A172 (cell line): ENCODE measurements around the gene PRXL2C. TPM values are rescaled to one million over a fixed set of nuclear protein-coding genes. Genes with fewer than 3 reads are reported as not detected.

ENCODE experiments used
- DNase-seq: peaks from one replicate; pipeline ENCODE4 v3.0.0-alpha.2; 2015; ENCODE audit warnings: low spot score
- total RNA-seq: library from RNA; depleted of rRNA; stranded (reverse); fragments of >200 nt; shearing (Covaris generic); gene quantifications from 2 replicates; pipeline ENCODE4 v1.2.3, GENCODE V29; 2014; rRNA removed

The PRXL2C gene
- total RNA-seq, 1 experiment from 2014 or later: 37.4 TPM

DNA sequence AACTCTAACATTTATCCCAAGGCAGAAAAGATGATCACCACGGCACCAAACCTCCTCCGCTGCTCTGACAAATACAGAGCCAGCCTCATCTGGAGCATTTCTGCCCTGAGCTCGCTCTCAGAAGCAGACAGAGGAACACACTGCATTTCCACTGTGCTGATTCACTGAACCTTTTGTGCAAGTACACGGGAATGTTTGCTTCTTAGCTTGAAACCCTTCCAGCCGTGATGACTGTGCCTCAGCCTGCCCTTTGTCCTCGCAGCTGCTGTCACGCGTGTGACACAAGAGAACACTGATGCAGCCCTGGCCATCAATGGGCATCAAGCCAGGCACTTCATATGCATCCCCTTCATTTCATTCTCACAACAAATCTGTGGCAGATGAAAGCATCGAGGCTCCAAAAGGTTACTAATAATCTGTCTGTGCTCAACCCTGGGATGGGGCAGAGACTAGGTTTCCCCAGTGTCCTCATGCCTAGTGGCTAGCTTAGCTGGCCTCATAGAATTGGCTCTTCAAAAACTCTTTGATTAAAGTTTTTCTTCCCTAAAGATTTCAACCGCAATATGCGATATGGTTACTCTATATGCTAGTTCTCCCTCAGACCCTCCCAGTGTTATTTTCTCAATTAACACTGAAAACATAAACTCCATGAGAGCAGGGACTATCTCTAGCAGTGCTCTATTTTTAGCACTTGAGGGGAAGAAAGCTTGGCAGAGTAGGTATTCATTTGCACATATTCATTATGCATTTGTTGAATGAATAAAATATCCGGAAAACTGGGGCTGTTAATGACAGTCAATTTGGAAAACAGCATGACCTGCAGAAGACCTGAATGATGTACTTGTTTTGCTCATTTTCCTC lies 42.8 kb downstream of the PRXL2C start:
- peak; percentile 80 for DNase-seq

DNA sequence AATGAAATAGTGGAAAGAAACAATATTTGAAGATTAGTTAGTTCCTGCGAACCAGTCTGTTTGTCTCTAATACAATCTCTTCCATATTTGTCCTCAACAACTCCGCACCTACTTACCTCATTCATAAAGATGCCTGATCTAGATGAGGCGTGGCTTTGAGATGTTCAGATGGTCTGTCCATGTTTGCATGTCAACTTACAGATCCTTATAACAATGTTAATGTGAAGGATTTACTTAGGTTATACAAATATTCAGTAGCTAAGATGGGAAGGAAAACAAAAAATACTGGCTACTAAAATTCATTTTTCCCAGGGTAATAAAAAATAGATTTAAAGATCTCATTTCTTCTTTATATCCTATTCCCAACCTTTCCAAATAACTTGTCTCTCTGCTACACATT lies 43.8 kb downstream of the PRXL2C start:
- no peak for DNase-seq

DNA sequence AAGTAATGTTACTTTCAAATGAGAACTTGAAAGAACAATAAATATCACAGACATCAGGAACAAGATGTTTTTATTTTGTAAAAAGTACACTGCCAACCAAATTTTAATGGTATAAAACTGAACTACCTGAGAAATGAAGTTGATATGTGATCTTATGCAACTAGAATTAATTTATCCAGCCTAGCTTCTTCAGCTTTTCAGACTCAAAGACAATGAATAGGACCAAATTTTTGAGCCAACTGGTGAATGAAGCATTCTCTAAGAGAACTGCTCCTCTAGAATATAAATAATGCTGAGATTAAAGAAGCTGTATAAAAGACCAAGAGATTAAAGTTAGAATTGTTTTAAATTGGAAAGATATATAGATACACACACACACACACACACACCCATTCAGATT lies 45.4 kb downstream of the PRXL2C start:
- no peak for DNase-seq

DNA sequence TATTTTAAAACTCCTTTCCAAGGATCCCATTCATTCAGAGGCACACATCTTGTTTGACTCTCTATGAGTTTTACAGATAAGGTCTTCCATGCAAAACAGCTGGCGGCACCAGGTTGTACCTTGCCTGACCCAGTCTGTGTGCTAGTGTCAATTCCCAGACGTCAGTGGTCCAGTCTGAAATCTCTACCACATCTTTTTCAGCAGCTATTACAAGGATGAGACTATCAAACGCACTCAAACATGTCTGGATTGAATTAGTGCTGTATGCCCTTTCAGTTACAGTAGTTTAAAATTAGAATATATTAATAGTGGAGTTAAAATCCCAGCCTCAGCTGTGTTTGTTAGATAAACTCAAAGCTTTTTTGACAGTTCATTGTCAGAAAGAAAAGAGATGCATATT lies 47.1 kb downstream of the PRXL2C start:
- DNase-seq: no peak

GRCh38 chr9:96605328-96605727 lies 49.8 kb downstream of the PRXL2C start:
- peak; percentile 46 for DNase-seq

DNA sequence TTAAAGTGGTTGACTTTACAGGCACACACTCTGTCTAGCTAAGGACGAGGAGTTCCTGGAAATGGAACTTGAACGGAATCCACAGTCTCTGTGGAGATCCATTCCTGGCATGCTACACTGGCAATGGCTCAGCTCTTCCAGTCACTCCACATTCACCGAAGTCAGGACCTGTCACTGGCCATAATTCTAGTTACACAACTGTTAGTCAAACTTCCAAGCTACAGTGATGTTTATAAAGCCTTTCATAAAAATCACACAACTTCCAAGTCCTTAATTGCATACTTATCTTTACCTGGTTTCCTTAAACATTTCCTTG lies 51.2 kb downstream of the PRXL2C start:
- DNase-seq: no peak

DNA sequence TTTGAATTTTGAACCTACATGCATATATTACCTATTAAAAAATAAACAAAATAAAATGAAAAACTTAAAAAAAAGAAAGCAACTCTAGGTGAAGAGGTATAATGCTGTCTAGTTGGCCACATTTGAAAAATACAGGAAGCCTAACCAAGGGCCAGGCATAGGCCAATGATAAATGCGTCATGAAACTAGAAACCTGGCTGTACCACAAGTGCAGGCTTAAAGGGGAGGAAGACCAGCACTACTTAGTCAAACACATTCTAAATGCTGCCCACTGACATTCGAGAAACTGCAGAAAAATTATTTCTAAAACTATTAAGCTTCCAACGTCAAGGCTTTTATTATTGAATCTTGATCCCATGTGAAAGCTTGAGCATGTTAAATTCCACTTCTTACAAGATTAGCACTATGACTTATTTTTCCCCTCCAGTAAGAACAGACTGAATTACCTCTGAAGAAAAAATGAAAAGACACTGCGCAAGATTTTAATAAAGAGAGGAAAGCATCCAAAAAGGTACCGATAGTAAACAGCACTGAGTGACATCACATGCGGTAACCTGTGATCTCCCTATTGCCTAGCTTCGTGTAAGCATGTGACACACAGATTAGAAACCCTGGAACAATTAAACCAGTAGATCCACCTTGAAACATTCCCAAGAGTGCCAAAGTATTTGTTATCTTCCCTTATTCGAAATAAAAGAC lies 51.7 kb downstream of the PRXL2C start:
- DNase-seq: no peak

- no peak for DNase-seq
Observed at GRCh38 chr9:96599298-96599697, 55.8 kb downstream of the PRXL2C start.

DNA sequence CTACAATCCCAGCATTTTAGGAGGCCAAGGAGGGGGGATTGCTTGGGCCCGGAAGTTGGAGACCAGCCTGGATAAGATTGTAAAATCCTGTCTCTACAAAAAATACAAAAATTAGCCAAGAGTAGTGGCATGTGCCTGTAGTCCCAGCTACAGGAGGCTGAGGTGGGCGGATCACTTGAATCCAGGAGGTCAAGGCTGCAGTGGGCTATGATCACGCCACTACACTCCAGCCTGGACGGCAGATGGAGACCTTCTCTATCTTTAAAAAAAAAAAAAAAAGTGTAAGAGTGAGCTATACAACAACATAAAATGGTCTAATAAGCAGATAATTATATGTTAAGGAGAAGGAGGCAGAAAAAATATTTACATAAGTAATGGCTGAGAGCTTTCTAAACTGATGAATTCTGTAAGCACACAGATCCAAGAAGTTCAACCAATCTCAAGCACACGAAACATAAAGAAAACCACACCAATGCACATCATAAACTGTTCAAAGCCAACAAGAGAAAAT lies 58.5 kb downstream of the PRXL2C start:
- no peak for DNase-seq

Other genes starting within 250 kb of the PRXL2C start
- 33.7 and 37.6 TPM in 2 replicates for gene ZNF367, start 236.9 kb downstream of the PRXL2C start, total RNA-seq
- gene HABP4, start 205.1 kb downstream of the PRXL2C start, total RNA-seq: 41.0 and 51.5 TPM in 2 replicates
- 24.0 and 27.1 TPM in 2 replicates for gene CDC14B, start 35.5 kb downstream of the PRXL2C start, total RNA-seq
- gene ZNF510, start 122.8 kb upstream of the PRXL2C start, total RNA-seq: 5.2 and 6.0 TPM in 2 replicates
- gene ZNF782, start 199.2 kb upstream of the PRXL2C start, total RNA-seq: 6.9 and 12.5 TPM in 2 replicates